Activated T-helper 1 cell treated with anti-CD3 and anti-CD28 coated beads, Interleukin-12 subunit alpha, Interleukin-12 subunit beta, Interleukin-2, Interleukin-4 antibody, amounts not matched to agents 30 ng/mL and 10 ng/mL and 1 ng/mL, durations not matched to agents 14 hours and 24 hours and 36 hours (primary cell): Measurements from ENCODE around the gene WFIKKN1. TPM values are rescaled to one million over a fixed set of nuclear protein-coding genes. Genes with fewer than 3 reads are reported as not detected.
A peak's percentile ranks its signal among the peaks of the same experiment; 100 is the strongest.

ENCODE experiments used
- DNase-seq: peaks from one replicate; pipeline ENCODE4 v3.0.0; 2021; ENCODE audit warnings: low spot score
- H3K27ac Mint-ChIP-seq: one replicate; pipeline ENCODE4 v1.8.0; 2021; ENCODE audit warnings: mild to moderate bottlenecking, mixed read lengths
- H3K27me3 Mint-ChIP-seq: one replicate; pipeline ENCODE4 v1.8.0; 2022; ENCODE audit warnings: mild to moderate bottlenecking, moderate library complexity, mixed read lengths; ENCODE audit not compliant: insufficient read depth
- H3K36me3 Mint-ChIP-seq: one replicate; pipeline ENCODE4 v1.8.0; 2021; ENCODE audit warnings: low read depth, mixed read lengths
- H3K4me1 Mint-ChIP-seq: one replicate; pipeline ENCODE4 v1.8.0; 2021; ENCODE audit warnings: low read depth, mixed read lengths
- H3K4me3 Mint-ChIP-seq: one replicate; pipeline ENCODE4 v1.8.0; 2021; ENCODE audit warnings: mild to moderate bottlenecking, moderate library complexity, mixed read lengths
- H3K9me3 Mint-ChIP-seq: one replicate; pipeline ENCODE4 v1.8.0; 2021; ENCODE audit warnings: mixed read lengths
- intact Hi-C: fragments of 100-400 bp; cut with micrococcal nuclease; formaldehyde crosslinking; loops from one replicate; pipeline ENCODE4 v1.15.1; 2024
- total RNA-seq: library from RNA; stranded (reverse); gene quantifications from 2 replicates; pipeline ENCODE4 v1.2.3, GENCODE V29; 2022

Gene WFIKKN1
- total RNA-seq, 1 donor from 2014 or later, result 0.34 TPM

DNA sequence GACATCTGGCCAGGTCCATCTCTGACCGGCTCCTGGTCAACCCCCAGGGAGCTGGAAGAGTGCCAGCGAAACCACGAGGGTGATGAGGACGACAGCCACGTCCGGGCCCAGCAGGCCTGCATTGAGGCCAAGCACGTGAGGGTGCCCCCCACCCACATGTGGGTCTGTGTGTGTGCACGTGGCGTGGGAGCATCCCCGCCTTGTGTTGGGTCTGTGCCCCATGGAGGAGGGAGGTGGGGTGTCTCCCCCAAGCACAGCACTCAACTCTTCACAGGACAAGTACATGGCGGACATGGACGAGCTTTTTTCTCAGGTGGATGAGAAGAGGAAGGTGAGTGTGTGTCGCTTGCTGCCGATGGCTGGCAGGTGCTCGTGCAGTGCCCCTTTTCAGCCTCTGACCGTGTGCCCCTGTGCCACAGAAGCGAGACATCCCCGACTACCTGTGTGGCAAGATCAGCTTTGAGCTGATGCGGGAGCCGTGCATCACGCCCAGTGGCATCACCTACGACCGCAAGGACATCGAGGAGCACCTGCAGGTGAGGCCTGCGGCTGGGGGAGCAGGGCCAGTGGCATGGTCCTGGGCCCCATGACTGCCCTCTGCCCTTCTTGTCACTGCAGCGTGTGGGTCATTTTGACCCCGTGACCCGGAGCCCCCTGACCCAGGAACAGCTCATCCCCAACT lies 51.1 kb downstream of the WFIKKN1 start:
- no peak overlapping the region for H3K27ac Mint-ChIP-seq
- peaks cover 12% of the 10 kb centered on the region for H3K36me3 Mint-ChIP-seq
- H3K27me3 Mint-ChIP-seq, result no peaks in the 10 kb centered on the region
- peak overlapping the region; percentile 83 for H3K4me3 Mint-ChIP-seq
- no peaks in the 10 kb centered on the region for H3K9me3 Mint-ChIP-seq
- intact Hi-C loops, result no loop called here
- DNase-seq, result no peak
- peaks cover 5% of the 10 kb centered on the region for H3K4me1 Mint-ChIP-seq

DNA sequence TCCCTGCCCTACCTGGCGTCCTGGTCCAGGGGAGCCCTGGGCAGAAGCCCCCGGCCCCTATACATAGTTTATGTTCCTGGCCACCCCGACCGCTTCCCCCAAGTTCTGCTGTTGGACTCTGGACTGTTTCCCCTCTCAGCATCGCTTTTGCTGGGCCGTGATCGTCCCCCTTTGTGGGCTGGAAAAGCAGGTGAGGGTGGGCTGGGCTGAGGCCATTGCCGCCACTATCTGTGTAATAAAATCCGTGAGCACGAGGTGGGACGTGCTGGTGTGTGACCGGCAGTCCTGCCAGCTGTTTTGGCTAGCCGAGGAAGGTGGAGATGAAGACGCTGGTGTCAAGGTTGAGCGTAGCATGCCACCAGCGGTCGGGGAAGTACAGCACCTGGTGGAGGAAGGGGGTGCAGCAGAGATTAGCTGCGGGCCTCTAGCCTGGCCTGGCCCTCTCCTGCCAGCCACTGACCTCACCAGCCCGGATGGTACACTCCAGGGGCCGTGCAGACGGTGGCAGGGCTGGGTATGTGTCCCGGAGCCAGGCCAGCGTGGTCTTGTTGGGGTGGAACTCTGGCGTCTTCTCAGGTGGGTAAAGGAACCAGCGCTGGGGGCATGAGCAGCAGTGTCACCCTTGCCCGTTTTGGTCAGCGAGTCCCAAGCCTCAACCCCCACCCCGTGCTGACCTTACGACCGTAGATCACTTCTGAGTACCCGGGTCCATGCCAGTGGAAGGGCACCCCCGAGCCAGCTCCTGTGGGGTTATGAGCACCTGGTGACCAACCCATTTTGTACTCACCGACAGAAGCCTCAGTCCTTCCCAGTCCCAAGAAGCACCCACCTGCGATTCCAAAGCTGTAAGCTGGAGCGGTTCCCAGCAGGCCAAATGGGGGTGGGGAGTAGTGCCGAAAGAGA lies 52.0 kb downstream of the WFIKKN1 start:
- no peaks in the 10 kb centered on the region for H3K27me3 Mint-ChIP-seq
- peaks cover 12% of the 10 kb centered on the region for H3K36me3 Mint-ChIP-seq
- no peak for DNase-seq
- peaks cover 5% of the 10 kb centered on the region for H3K4me1 Mint-ChIP-seq
- H3K4me3 Mint-ChIP-seq, result peak overlapping the region; percentile 83
- intact Hi-C loops, result no loop called here
- no peaks in the 10 kb centered on the region for H3K9me3 Mint-ChIP-seq
- peak overlapping the region; percentile 74 for H3K27ac Mint-ChIP-seq

DNA sequence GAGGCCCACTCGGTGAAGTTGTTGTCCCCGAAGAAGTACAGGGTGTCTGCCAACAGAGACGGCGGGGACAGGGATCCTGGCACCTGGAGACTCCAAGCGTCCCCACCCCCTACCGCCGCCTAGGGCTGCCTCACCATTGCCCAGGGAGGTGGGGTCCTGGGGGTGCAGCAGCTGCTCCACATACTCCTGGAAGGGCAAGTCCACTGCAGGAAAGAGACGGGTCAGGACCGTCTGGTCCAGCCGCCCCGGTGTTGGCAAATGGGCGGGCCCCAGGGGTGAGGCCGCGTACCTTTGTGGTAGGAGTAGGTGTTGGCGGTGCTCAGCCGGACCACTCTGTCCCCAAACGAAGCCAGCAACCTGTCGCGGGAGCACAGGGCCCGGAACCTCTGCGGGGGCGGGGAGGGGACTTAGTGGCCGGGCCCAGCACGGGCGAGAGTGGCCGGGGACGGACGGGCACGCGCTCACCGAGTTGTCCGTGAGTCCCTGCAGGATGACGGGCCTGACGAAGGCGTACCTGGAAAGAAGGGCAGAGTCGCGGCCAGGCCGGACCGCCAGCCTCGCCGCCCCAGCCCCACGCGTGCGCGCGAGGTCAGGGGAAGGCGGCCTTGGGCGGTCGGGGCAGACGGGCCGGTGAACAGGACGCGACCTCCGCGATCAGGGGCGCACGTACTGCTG lies 52.7 kb downstream of the WFIKKN1 start:
- Mint-ChIP-seq H3K27ac (peak overlapping the region; percentile 48), H3K36me3 (peaks cover 12% of the 10 kb centered on the region), H3K9me3 (no peaks in the 10 kb centered on the region), H3K4me1 (peaks cover 5% of the 10 kb centered on the region), H3K4me3 (peak overlapping the region; percentile 83), H3K27me3 (no peaks in the 10 kb centered on the region)
- intact Hi-C loops, result loop anchor here (1.0 kb wide), 3 partner anchors 34 to 124 kb away; partner anchors contain the start of genes METTL26 and WDR90
- DNase-seq, result no peak

Other genes with a start within 250 kb of the WFIKKN1 start
- 35.7 and 36.3 TPM in 2 replicates for gene PGAP6, start 249.0 kb upstream of the WFIKKN1 start, total RNA-seq
- 57.2 and 58.7 TPM in 2 replicates for gene NME4, start 233.8 kb upstream of the WFIKKN1 start, total RNA-seq
- gene DECR2, start 229.1 kb upstream of the WFIKKN1 start, total RNA-seq, result 18.0 and 20.1 TPM in 2 replicates
- gene RAB11FIP3, start 205.3 kb upstream of the WFIKKN1 start, total RNA-seq, result 41.4 and 47.5 TPM in 2 replicates
- 122 and 124 TPM in 2 replicates for gene CAPN15, start 103.3 kb upstream of the WFIKKN1 start, total RNA-seq
- gene PRR35, start 70.6 kb upstream of the WFIKKN1 start, total RNA-seq, result not detected in 2 replicates
- 1.0 and 1.2 TPM in 2 replicates for gene NHLRC4, start 64.0 kb upstream of the WFIKKN1 start, total RNA-seq
- 50.1 and 52.6 TPM in 2 replicates for gene PIGQ, start 61.0 kb upstream of the WFIKKN1 start, total RNA-seq
- 14.0 and 15.2 TPM in 2 replicates for gene RAB40C, start 40.9 kb upstream of the WFIKKN1 start, total RNA-seq
- gene METTL26, start 5.3 kb downstream of the WFIKKN1 start, total RNA-seq, result 141 and 147 TPM in 2 replicates
- 66.5 and 67.6 TPM in 2 replicates for gene MCRIP2, start 10.8 kb downstream of the WFIKKN1 start, total RNA-seq
- gene WDR90, start 18.4 kb downstream of the WFIKKN1 start, total RNA-seq, result 81.2 and 82.3 TPM in 2 replicates
- gene RHOT2, start 37.1 kb downstream of the WFIKKN1 start, total RNA-seq, result 165 and 177 TPM in 2 replicates
- gene RHBDL1, start 44.7 kb downstream of the WFIKKN1 start, total RNA-seq, result 0.71 and 1.1 TPM in 2 replicates
- gene STUB1, start 49.4 kb downstream of the WFIKKN1 start, total RNA-seq, result 94.0 and 95.4 TPM in 2 replicates
- gene JMJD8, start 53.3 kb downstream of the WFIKKN1 start, total RNA-seq, result 63.4 and 71.4 TPM in 2 replicates
- 21.6 and 22.1 TPM in 2 replicates for gene WDR24, start 59.4 kb downstream of the WFIKKN1 start, total RNA-seq
- gene FBXL16, start 74.8 kb downstream of the WFIKKN1 start, total RNA-seq, result 6.3 and 7.6 TPM in 2 replicates
- gene METRN, start 84.1 kb downstream of the WFIKKN1 start, total RNA-seq, result 21.8 and 29.6 TPM in 2 replicates
- 41.3 and 41.6 TPM in 2 replicates for gene ANTKMT, start 90.2 kb downstream of the WFIKKN1 start, total RNA-seq
- gene CCDC78, start 95.5 kb downstream of the WFIKKN1 start, total RNA-seq, result 5.8 and 7.8 TPM in 2 replicates
- gene HAGHL, start 96.1 kb downstream of the WFIKKN1 start, total RNA-seq, result 15.8 and 19.1 TPM in 2 replicates
- 41.0 and 43.1 TPM in 2 replicates for gene CIAO3, start 110.0 kb downstream of the WFIKKN1 start, total RNA-seq
- gene MSLN, start 129.7 kb downstream of the WFIKKN1 start, total RNA-seq, result not detected in 2 replicates
- gene RPUSD1, start 157.4 kb downstream of the WFIKKN1 start, total RNA-seq, result 49.4 and 49.9 TPM in 2 replicates
- gene CHTF18, start 157.6 kb downstream of the WFIKKN1 start, total RNA-seq, result 142 and 154 TPM in 2 replicates
- gene GNG13, start 169.7 kb downstream of the WFIKKN1 start, total RNA-seq, result not detected in 2 replicates